MM.1S (cell line): Measurements from ENCODE around the gene S100A11.

ENCODE experiments used
- DNase-seq: peaks from one replicate; pipeline ENCODE4 v3.0.0-alpha.2; 2015
- H2AFZ ChIP-seq: fragments of 300-600 bp; sonication (generic); 2 replicates; pipeline ENCODE4 v1.6.0; 2016; ENCODE audit warnings: antibody characterized with exemption, low read length
- H3F3A ChIP-seq: fragments of 300-600 bp; sonication (generic); 2 replicates; pipeline ENCODE4 v1.6.1; 2016; ENCODE audit warnings: mild to moderate bottlenecking, antibody characterized with exemption, low read length, moderate library complexity, mixed read lengths; ENCODE audit not compliant: insufficient read depth
- H3K27ac ChIP-seq: fragments of 300-600 bp; sonication (generic); 2 replicates; pipeline ENCODE4 v1.5.1; 2016; ENCODE audit warnings: mild to moderate bottlenecking, low read length
- H3K27me3 ChIP-seq: fragments of 300-600 bp; sonication (generic); replicated peaks from 2 replicates; pipeline ENCODE4 v1.6.0; 2016; ENCODE audit warnings: low read length; ENCODE audit not compliant: insufficient read depth
- H3K36me3 ChIP-seq: fragments of 300-600 bp; sonication (generic); replicated peaks from 2 replicates; pipeline ENCODE4 v1.6.1; 2016; ENCODE audit warnings: mild to moderate bottlenecking, low read length, mixed read lengths; ENCODE audit not compliant: insufficient read depth
- H3K4me1 ChIP-seq: fragments of 300-600 bp; sonication (generic); 2 replicates; pipeline ENCODE4 v1.6.1; 2016; ENCODE audit warnings: low read length, mixed read lengths
- H3K4me2 ChIP-seq: fragments of 300-600 bp; sonication (generic); 2 replicates; pipeline ENCODE4 v1.6.0; 2016; ENCODE audit warnings: low read depth, low read length
- H3K4me3 ChIP-seq: fragments of 300-600 bp; sonication (generic); 2 replicates; pipeline ENCODE4 v1.5.1; 2016; ENCODE audit warnings: low read length, mixed read lengths
- H3K79me2 ChIP-seq: fragments of 300-600 bp; sonication (generic); 2 replicates; pipeline ENCODE4 v1.6.1; 2016; ENCODE audit warnings: mixed run types, low read length, mixed read lengths
- H3K9ac ChIP-seq: fragments of 300-600 bp; sonication (generic); 2 replicates; pipeline ENCODE4 v1.6.1; 2016; ENCODE audit warnings: low read length, mixed read lengths
- H3K9me2 ChIP-seq: fragments of 300-600 bp; sonication (generic); replicated peaks from 2 replicates; pipeline ENCODE4 v1.6.1; 2016; ENCODE audit warnings: mild to moderate bottlenecking, low read length, mixed read lengths; ENCODE audit not compliant: insufficient read depth
- H3K9me3 ChIP-seq: fragments of 300-600 bp; sonication (generic); replicated peaks from 2 replicates; pipeline ENCODE4 v1.6.1; 2016; ENCODE audit warnings: mild to moderate bottlenecking, low read length, mixed read lengths; ENCODE audit not compliant: insufficient read depth
- H4K20me1 ChIP-seq: fragments of 300-600 bp; sonication (generic); 2 replicates; pipeline ENCODE4 v1.6.1; 2016; ENCODE audit warnings: mild to moderate bottlenecking, low read length, moderate library complexity, mixed read lengths; ENCODE audit not compliant: insufficient read depth
- CTCF ChIP-seq: fragments of 300-600 bp; sonication (generic); IDR thresholded peaks from 2 replicates; pipeline ENCODE4 v1.5.1; 2016; ENCODE audit warnings: antibody characterized with exemption, low read length, mixed read lengths
- EZH2 ChIP-seq: fragments of 300-600 bp; sonication (generic); optimal IDR thresholded peaks from 2 replicates; pipeline ENCODE3; 2017; ENCODE audit warnings: low read depth, mild to moderate bottlenecking, antibody characterized with exemption, low read length, mixed read lengths
- EZH2phosphoT487 ChIP-seq: fragments of 300-600 bp; sonication (generic); IDR thresholded peaks from 2 replicates; pipeline ENCODE4 v1.6.1; 2018; ENCODE audit warnings: antibody characterized with exemption, low read length

S100A11 gene

GRCh38 chr1:152049291-152050083 lies 12.7 kb upstream of the S100A11 start:
- Histone ChIP-seq H3K4me3 (no peak overlapping the region), H3K27me3 (no peaks in the 10 kb centered on the region), H3F3A (peaks cover 23% of the 10 kb centered on the region), H3K4me1 (peaks cover 18% of the 10 kb centered on the region), H2AFZ (no peak overlapping the region), H3K36me3 (no peaks in the 10 kb centered on the region), H3K9ac (no peak overlapping the region), H4K20me1 (no peaks in the 10 kb centered on the region), H3K4me2 (no peak overlapping the region), H3K79me2 (no peaks in the 10 kb centered on the region), H3K9me3 (no peaks in the 10 kb centered on the region), H3K9me2 (no peaks in the 10 kb centered on the region), H3K27ac (no peak overlapping the region)
- DNase-seq: no peak
- no peak for TF ChIP-seq EZH2
- no peak for TF ChIP-seq EZH2phosphoT487
- TF ChIP-seq CTCF: no peak

GRCh38 chr1:152048416-152049009 lies 11.7 kb upstream of the S100A11 start:
- H3F3A ChIP-seq: peaks cover 23% of the 10 kb centered on the region
- H3K27me3 ChIP-seq: no peaks in the 10 kb centered on the region
- no peaks in the 10 kb centered on the region for H3K9me2 ChIP-seq
- peak overlapping the region; percentile 90 for H3K27ac ChIP-seq
- peak overlapping the region; percentile 58 for H3K4me3 ChIP-seq
- H3K9me3 ChIP-seq: no peaks in the 10 kb centered on the region
- TF ChIP-seq CTCF: no peak
- TF ChIP-seq EZH2phosphoT487: no peak
- no peak for TF ChIP-seq EZH2
- H3K4me2 ChIP-seq: peak overlapping the region; percentile 71
- peak; percentile 72 for DNase-seq
- no peaks in the 10 kb centered on the region for H3K79me2 ChIP-seq
- no peaks in the 10 kb centered on the region for H4K20me1 ChIP-seq
- no peaks in the 10 kb centered on the region for H3K36me3 ChIP-seq
- H2AFZ ChIP-seq: peak overlapping the region; percentile 76
- peaks cover 18% of the 10 kb centered on the region for H3K4me1 ChIP-seq
- peak overlapping the region; percentile 75 for H3K9ac ChIP-seq

GRCh38 chr1:152047730-152048415 lies 11.1 kb upstream of the S100A11 start:
- no peak for TF ChIP-seq EZH2phosphoT487
- TF ChIP-seq CTCF: peak; percentile 97
- no peak for TF ChIP-seq EZH2

More at GRCh38 chr1:152047730-152048415, 11.1 kb upstream of the S100A11 start:
- H3F3A ChIP-seq: peaks cover 23% of the 10 kb centered on the region
- H3K9ac ChIP-seq: peak overlapping the region; percentile 75
- H3K36me3 ChIP-seq: no peaks in the 10 kb centered on the region
- H3K4me1 ChIP-seq: peaks cover 18% of the 10 kb centered on the region
- no peaks in the 10 kb centered on the region for H3K9me2 ChIP-seq
- peak overlapping the region; percentile 76 for H2AFZ ChIP-seq
- no peaks in the 10 kb centered on the region for H3K9me3 ChIP-seq
- no peaks in the 10 kb centered on the region for H3K79me2 ChIP-seq
- H3K27ac ChIP-seq: peak overlapping the region; percentile 90
- no peaks in the 10 kb centered on the region for H3K27me3 ChIP-seq
- H3K4me2 ChIP-seq: peak overlapping the region; percentile 71
- H3K4me3 ChIP-seq: peak overlapping the region; percentile 58
- no peaks in the 10 kb centered on the region for H4K20me1 ChIP-seq
- peak; percentile 99 for DNase-seq
